ENCODE measurements around the gene PIP5K1B. TPM values are rescaled to one million over a fixed set of nuclear protein-coding genes. Genes with fewer than 3 reads are reported as not detected.

The PIP5K1B gene
- total RNA-seq, 1 experiment from 2014 or later: 2.5 TPM

DNA sequence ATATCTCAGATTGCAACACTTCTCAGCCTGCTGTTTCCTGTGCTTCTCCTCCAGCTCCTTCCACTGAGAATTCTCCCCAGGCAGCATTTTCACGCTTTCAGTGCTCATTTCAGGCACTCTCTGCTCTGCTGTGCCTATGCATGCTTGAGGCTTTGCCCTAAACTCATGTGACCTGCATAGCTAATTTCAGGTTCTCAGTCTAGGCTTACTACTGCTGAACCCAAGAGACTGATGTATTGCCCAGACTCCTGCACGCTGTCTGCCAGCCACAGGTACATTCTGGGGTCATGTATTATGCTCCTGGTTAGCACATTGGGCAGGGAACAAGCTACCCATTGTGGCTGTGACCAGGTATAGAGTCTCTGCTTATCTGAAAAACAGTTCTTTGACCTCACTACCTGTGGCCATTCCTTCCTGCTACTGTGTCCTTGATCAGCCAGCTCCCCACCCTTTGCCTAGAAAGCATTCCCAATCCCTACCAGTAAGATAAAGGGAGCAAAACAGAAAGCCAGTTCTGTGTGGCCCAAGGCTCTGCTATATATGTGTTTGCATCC, 34.7 kb downstream of the PIP5K1B start:
- H3K23ac ChIP-seq (ENCODE audit: insufficient read length, low read depth, low read length): no peak overlapping the region
- no peak overlapping the region for H4K5ac ChIP-seq (ENCODE audit: insufficient read length, low read depth, low read length)
- H2BK20ac ChIP-seq (ENCODE audit: low read depth, low read length, poor library complexity, severe bottlenecking): no peak overlapping the region
- H3K4me2 ChIP-seq (ENCODE audit: insufficient read depth, insufficient read length, low read length): no peak overlapping the region
- H3K4me1 ChIP-seq (ENCODE audit: insufficient read depth, low read length): peaks cover 7% of the 10 kb centered on the region; the same call in 1 of the 2 replicates
- H3K79me2 ChIP-seq (ENCODE audit: insufficient read depth, low read length): no peaks in the 10 kb centered on the region
- no peak overlapping the region for H3K9ac ChIP-seq (ENCODE audit: extremely low read depth, insufficient read length, low read length)
- peak overlapping the region in 1 of 3 experiments; percentile 29; a peak in 2 of 7 replicates for H3K27ac Mint-ChIP-seq
- no peak overlapping the region for H3K14ac ChIP-seq (ENCODE audit: insufficient read depth, low read length)
- no peak overlapping the region for H3K4ac ChIP-seq (ENCODE audit: low read depth, low read length)
- no peak overlapping the region for H4K91ac ChIP-seq (ENCODE audit: insufficient read length, low read depth, low read length)
- H3K9me3 ChIP-seq (ENCODE audit: control insufficient read depth, low read depth, low read length): no peaks in the 10 kb centered on the region
- peak overlapping the region; percentile 27 for H3K56ac ChIP-seq (ENCODE audit: insufficient read length, low read depth, low read length)
- H3K27ac ChIP-seq (ENCODE audit: insufficient read length, low read depth, low read length): no peak overlapping the region
- no peaks in the 10 kb centered on the region for H4K20me1 ChIP-seq (ENCODE audit: control insufficient read depth, insufficient read depth, insufficient read length)
- H3K27me3 Mint-ChIP-seq (ENCODE audit: low read depth): no peaks in the 10 kb centered on the region; the same call in 1 of the 2 replicates
- H3K4me1 Mint-ChIP-seq: peaks cover 21 to 24% of the 10 kb centered on the region in 2 experiments
- no peak for TF ChIP-seq CTCF (conservative IDR thresholded peaks at IDR 0.05)
- no peak overlapping the region for H2AFZ ChIP-seq (ENCODE audit: low read length)
- no peak overlapping the region for H3T11ph ChIP-seq (ENCODE audit: low read length)
- no peaks in the 10 kb centered on the region for H3K23me2 ChIP-seq (ENCODE audit: insufficient read length, low read depth, low read length, poor library complexity, severe bottlenecking)
- whole genome bisulfite sequencing (ENCODE audit: extremely low coverage, insufficient read length, low lambda C conversion rate): no CpG with 5 or more reads among the region's 2 CpGs
- no peaks in the 10 kb centered on the region for H3K36me3 Mint-ChIP-seq (ENCODE audit: insufficient read depth in 1 of 3, low read depth in 3 of 3)
- peak overlapping the region; percentile 42 for H2BK12ac ChIP-seq (ENCODE audit: insufficient read length, low read depth, low read length)
- peak overlapping the region; percentile 23 for H3K18ac ChIP-seq (ENCODE audit: insufficient read length, low read depth, low read length)
- no peaks in the 10 kb centered on the region for H3K79me1 ChIP-seq (ENCODE audit: insufficient read depth, low read depth, low read length, poor library complexity, severe bottlenecking)
- no peak overlapping the region for H3K4me3 Mint-ChIP-seq
- H4K8ac ChIP-seq (replicated peaks; ENCODE audit: insufficient read length, low read depth, low read length): no peak overlapping the region
- no peak overlapping the region for H2AK5ac ChIP-seq (ENCODE audit: insufficient read length, low read length)
- H3K27me3 ChIP-seq (ENCODE audit: insufficient read depth, low read length): no peaks in the 10 kb centered on the region
- no peaks in the 10 kb centered on the region for H3K9me3 Mint-ChIP-seq
- no peak for DNase-seq
- no peak overlapping the region for H2BK120ac ChIP-seq (ENCODE audit: low read depth, low read length, poor library complexity, severe bottlenecking)
- no peak overlapping the region for H2BK15ac ChIP-seq (ENCODE audit: low read depth, low read length)
- H2BK5ac ChIP-seq (ENCODE audit: insufficient read length, low read length): no peak overlapping the region
